NCI-H345 treated with DMSO at 0.1 percent for 48 hours (cell line): Measurements from ENCODE around the gene CD300LF.

Experiments
- DNase-seq: peaks from one replicate; lab custom pipeline; 2025; ENCODE audit not compliant: unreplicated experiment; lab: John Stamatoyannopoulos, UW

Gene CD300LF

GRCh38 chr17:74730491-74731346 lies 18.0 kb upstream of the CD300LF start:
- no peak for DNase-seq

- DNase-seq = no peak
Measured at GRCh38 chr17:74729866-74730265, 17.1 kb upstream of the CD300LF start.

GRCh38 chr17:74729368-74729767 lies 16.6 kb upstream of the CD300LF start:
- DNase-seq = no peak

DNA sequence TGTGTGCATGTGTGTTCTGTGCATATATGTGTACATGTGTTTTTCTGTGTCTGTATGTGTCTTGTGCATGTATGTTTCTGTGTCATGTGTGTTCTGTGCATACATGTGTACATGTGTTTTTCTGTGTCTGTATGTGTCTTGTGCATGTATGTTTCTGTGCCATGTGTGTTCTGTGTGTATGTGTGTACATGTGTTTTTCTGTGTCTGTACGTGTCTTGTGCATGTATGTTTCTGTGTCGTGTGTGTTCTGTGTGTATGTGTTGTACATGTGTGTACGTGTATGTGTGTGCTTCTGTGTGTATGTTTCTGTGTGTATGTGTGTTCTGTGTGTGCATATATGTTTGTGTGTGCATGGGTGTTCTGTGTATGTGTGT lies 16.0 kb upstream of the CD300LF start:
- DNase-seq = no peak

- DNase-seq = no peak
Measured at GRCh38 chr17:74728033-74728701, 15.4 kb upstream of the CD300LF start.

- no peak for DNase-seq
Measured at GRCh38 chr17:74725111-74725510, 12.4 kb upstream of the CD300LF start.

DNA sequence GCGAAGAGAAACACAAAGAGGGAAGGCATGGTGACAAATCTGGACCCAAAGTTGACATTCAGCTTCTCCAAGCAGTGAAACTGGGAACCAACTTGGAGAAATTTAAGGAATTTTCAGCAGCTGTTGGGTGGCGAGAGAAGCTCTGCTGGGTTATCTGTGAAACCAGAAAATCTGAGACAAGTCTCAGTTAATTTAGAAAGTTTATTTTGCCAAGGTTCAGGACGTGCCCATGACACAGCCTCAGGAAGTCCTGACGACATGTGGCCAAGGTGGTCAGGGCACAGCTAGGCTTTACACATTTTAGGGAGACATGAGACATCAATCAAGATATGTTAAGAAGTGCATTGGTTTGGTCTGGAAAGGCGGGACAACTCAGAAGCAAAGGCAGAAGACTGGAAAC lies 11.2 kb upstream of the CD300LF start:
- no peak for DNase-seq

DNA sequence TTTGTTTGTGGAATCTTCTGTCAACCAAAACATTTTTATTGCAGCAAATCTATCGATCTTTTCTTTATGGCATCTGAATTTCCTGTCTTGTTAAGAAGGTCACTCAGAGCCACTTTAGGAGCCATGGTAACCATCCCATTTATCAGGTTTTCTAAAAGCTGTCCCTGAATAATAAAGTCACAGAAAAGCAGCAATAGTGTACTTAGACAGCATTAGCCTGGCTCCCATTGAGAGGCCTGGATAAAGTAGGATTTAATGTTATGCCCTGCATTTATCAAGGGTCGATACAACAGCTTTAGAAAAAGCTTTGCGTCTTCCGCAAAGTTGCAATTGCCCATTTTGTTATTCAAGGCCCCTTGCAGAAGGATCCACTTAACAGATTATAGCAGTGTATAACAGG lies 10.1 kb upstream of the CD300LF start:
- no peak for DNase-seq

DNA sequence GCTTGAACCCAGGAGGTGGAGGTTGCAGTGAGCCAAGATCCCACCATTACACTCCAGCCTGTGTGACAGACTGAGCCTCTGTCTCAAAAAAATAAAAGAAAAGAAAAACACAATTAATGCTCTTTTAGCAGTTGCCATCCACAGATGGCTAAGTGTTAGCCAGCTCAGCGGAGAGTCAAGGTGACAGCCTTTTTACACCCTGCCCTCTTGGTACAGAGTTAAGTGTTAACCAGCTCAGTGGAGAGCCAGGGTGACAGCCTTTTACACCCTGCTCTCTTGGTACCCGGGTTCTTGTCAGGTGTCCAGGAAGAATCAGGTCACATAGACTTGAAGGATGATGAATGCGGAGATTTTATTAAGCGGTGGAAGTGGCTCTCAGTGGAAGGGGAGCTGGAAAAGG lies 7.8 kb upstream of the CD300LF start:
- no peak for DNase-seq

DNA sequence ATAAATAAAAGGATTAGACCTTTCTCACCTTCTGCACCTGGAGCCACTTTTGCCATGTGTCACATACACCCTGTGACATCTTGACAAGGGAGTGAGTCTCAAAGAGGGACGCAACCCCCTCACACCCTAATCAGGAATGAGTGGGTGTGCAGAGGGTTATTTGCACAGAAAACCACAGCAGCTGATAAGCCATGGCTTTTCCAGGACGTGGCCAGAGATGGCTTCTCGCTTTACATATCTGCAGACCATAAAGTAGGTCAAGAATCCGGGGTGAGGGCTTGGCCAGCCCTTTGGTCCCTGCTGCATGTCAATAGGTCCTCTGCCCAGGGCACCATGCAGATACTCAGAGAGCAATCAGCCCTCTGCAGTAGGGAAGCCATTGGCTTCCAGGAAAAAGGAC lies 2.4 kb upstream of the CD300LF start:
- DNase-seq = no peak

DNA sequence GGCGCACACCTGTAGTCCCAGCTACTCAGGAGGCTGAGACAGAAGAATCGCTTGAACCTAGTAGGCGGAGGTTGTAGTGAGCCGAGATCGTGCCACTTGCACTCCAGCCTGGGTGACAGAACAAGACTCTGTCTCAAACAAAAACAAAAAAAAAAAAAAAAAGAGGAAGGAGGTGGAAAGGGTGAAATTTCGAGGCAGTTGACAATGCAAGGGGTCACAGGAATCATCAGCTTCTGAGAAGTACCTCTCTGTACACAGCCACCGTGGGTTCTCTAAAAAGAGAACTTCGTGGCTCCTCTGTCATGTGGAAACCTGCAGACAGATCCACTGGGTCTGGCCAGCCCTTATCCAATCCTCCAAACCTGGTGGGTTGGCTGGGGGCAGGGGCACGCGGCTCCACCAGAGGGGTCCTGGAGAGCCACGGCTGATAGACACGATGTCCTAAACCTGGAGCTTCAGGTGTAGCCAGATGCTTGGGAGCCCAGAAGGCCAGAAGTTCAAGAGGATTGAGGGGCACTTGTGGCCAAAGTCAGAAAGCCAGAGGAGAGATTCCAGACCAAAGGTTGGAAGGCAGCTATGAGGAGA lies 540 bp upstream of the CD300LF start:
- no peak for DNase-seq

DNA sequence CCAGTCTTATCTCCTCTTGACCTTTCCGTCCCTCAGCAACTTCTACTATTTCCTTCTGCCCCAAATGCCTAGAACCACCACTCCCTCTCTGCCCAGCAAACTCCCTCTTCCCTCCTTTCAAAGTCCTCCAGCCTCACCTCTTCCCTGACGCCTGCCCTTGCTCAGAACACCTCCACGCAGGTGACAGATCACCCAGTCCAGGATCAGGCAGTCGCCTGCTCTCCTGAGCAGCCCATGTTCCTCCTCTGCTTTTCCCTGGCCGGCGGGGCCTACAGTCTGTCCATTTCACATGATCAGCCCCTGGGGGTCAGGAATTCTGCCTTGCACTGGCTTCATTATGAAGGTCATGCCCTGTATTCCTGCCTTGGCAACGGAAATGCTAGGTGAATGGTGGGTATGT lies 422 bp downstream of the CD300LF start:
- no peak for DNase-seq

DNA sequence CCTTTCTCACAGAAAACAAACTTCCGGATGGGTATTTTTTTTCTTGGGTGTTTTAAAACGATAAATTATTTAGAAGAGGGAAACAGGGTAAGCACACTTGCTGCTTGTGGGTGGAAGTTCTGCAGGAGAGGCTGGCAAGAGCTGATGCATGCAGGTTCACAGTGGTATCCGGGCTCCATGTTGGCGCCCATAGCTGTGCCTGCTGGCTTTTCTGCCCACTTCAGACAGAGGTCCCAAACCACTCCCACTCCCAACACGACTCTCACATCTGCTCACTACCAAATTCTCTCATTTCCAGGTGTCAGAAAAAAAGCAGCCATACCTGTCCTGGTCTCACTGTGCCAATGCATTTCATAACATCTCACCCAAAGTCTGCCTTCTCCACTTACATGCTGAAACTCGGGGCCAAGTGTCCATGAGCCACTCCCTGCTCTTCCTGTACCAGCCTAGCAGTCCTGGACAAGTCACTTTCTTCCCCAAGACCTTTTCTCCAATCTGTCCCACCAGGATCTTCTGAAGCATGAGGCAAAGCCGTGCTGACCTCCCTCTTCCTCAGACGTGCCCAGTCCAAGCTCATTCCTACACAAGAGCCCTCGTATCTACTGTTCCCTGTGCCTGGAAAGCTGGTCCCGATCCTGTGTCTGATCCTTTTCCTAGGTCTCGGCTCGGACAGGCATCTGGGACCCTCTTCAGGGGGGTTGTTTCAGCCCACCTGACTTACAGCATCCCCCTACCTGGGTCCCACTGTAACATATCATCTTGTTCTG lies 1.5 kb downstream of the CD300LF start:
- DNase-seq = no peak

- no peak for DNase-seq
Measured at GRCh38 chr17:74704544-74704943, 8.2 kb downstream of the CD300LF start.

DNA sequence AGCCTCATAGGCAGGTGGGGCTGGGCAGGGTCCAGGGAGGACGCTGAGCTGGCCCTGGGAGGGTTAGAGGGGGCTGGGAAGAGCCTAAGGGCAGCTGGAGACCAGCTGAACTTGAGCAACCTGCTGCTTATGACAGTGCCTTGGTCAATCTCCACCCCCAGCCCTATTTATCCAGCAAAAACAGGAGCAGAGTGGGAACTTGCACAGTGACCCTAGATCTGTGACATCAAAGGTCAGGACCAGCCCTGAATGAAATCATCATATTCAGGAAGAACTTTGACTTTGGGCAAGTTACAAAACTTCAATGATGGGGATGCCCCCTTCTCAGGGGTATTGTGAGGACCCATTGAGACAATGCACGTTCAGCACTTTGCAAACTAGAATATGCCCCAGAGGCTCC lies 9.4 kb downstream of the CD300LF start:
- DNase-seq = no peak

- no peak for DNase-seq
Measured at GRCh38 chr17:74702116-74702871, 10.4 kb downstream of the CD300LF start.

DNA sequence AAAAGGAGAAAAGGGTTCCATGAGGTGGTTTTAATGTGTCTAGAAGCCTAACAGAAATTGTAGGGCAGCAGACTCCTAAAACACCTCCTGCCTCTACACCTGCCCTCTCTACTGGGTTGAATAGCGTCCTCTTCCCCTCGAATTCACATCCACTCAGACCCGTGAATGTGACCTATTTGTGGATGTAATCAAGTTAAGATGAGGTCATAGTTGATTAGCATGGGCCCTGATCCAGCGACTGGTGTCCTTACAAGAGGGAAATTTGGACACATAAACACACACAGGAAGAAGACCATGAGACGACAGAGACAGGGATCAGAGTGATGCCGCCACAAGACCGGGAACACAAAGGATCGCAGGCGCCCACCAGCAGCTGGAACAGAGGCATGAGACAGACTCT lies 13.5 kb downstream of the CD300LF start:
- no peak for DNase-seq

GRCh38 chr17:74698069-74698468 lies 14.7 kb downstream of the CD300LF start:
- no peak for DNase-seq

DNA sequence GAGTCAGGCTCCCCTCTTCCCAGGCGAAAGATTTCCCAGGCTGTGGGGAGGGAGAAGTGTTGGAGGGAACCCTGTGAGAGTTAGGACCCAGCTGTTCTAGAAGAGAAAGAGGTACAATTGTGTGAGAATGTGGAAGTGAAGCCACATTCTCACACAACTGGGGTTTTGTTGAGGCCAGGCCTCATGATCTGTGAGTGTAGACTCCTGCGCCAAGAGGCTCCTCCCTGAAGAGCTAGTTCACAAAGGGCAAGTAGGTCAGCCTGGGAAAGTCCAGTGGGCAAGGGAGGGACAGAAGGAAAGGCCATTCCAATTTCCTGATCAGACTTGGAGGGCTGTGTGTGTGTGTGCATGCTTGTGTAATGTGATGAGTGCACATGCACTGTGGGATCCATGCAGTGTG lies 15.2 kb downstream of the CD300LF start:
- no peak for DNase-seq

GRCh38 chr17:74695629-74696028 lies 17.1 kb downstream of the CD300LF start:
- no peak for DNase-seq

- DNase-seq = no peak
Measured at GRCh38 chr17:74694081-74694480, 18.6 kb downstream of the CD300LF start.
